ACHN (cell line): ENCODE results near the gene WASHC2A.
A peak's percentile ranks its signal among the peaks of the same experiment; 100 is the strongest.
"Not testable (repeated sequence)": the region's sequence is repeated elsewhere in the genome, so short reads cannot be mapped to it uniquely, and the experiment has no call there.

Source experiments
- DNase-seq: peaks from one replicate; pipeline ENCODE4 v3.0.0-alpha.2; 2015
- in situ Hi-C: cut with HindIII; loops from 2 replicates; pipeline ENCODE4 v1.10.0; 2017; ENCODE audit warnings: low sequenced_read_pairs, low pct_ligation_motif_present, low pct_unique_long_range_greater_than_20kb

The WASHC2A gene, protein sequence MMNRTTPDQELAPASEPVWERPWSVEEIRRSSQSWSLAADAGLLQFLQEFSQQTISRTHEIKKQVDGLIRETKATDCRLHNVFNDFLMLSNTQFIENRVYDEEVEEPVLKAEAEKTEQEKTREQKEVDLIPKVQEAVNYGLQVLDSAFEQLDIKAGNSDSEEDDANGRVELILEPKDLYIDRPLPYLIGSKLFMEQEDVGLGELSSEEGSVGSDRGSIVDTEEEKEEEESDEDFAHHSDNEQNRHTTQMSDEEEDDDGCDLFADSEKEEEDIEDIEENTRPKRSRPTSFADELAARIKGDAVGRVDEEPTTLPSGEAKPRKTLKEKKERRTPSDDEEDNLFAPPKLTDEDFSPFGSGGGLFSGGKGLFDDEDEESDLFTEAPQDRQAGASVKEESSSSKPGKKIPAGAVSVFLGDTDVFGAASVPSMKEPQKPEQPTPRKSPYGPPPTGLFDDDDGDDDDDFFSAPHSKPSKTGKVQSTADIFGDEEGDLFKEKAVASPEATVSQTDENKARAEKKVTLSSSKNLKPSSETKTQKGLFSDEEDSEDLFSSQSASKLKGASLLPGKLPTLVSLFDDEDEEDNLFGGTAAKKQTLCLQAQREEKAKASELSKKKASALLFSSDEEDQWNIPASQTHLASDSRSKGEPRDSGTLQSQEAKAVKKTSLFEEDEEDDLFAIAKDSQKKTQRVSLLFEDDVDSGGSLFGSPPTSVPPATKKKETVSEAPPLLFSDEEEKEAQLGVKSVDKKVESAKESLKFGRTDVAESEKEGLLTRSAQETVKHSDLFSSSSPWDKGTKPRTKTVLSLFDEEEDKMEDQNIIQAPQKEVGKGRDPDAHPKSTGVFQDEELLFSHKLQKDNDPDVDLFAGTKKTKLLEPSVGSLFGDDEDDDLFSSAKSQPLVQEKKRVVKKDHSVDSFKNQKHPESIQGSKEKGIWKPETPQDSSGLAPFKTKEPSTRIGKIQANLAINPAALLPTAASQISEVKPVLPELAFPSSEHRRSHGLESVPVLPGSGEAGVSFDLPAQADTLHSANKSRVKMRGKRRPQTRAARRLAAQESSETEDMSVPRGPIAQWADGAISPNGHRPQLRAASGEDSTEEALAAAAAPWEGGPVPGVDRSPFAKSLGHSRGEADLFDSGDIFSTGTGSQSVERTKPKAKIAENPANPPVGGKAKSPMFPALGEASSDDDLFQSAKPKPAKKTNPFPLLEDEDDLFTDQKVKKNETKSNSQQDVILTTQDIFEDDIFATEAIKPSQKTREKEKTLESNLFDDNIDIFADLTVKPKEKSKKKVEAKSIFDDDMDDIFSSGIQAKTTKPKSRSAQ (N-terminal part only)

DNA sequence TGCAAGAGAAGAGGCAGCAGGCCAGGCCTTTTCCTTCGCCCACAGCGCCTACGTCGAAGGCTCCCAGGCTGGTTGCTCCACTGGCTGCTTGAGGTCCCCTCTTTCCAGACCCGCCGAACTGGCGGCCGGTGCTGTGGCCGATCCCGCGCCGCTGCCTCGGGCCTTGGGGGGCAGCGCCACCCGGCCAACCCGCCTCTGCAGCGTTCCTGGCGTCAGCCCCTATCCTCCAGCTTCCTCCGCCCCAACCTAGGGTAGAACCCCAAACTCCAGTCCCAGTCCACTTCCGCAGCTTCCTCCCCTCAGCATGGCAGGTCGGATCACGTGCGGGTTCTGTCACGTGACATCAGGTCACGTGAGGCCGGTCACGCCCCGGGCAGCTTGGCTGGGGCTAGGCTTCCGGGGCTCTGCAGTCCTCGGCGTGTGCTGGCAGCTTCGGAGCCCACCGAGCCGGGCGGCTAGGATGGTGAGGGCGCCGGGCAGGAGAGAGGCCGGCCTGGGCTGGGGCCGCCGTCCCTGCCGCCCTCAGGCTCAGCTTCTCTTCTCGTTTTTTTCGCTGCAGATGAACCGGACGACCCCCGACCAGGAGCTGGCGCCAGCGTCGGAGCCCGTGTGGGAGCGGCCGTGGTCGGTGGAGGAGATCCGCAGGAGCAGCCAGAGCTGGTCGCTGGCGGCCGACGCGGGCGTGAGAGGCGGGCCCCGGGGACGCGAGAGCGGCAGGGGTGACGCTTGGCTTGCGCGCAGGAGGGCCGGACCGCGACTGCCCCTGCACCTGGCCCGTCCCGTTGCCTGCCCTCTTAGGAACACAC is at the start of gene WASHC2A:
TSS of gene WASHC2A (plus strand) at position 409 of the 806 bp plus-strand sequence. CDS start at position 461, 52 bp downstream.
- in situ Hi-C loops, result not testable (repeated sequence)
- peak; percentile 86 for DNase-seq

DNA sequence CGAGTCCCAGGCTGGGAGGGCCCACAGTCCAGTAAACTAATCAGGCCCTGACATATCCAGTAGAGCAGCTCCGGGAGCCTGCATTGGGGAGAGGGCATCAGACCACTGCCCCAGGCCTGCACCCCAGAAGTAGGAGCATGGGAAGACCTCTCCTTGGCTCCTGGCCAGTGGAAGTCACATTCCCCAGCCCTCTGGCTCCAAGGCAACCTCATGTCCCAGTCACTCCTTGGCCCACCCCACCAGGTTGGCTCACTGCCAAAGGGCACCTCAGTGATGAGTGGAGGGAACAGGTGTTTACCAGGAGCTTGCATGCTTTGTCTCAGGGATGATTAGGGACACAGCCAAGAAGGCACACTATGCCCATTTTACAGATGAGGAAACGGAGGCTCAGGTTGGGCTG is 48.5 kb upstream of the WASHC2A start:
- DNase-seq, result not testable (repeated sequence)

DNA sequence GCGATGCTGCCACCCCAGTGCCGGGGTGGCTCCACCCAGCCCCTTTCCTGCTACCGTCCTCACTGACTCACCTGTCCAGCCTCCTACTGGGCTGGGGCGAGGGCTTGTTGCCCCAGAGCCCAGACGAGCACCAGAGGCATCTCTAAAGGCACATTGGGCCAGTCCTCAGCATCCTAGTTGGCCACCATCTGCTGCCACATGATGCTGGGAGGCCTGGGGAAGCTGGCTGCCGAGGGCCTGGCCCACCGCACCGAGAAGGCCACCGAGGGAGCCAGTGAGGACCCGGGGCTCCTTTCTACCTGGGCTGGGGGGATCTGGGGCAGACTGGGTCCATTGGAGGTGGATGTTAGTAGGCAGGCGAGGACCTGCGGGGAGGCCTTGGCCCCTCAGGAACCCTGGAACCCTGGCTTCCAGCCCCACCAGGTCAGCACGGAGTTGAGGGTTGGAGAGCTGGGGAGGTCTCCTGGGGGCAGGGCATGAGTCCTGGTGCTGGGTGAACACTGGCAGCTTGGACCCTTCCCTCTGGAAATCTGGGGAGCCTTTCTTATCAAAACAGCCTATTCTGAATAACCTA is 47.2 kb upstream of the WASHC2A start:
- DNase-seq, in situ Hi-C loops: not testable (repeated sequence)

More for the DNA sequence above, 48.5 kb upstream of the WASHC2A start:
- in situ Hi-C loops, result not testable (repeated sequence)

DNA sequence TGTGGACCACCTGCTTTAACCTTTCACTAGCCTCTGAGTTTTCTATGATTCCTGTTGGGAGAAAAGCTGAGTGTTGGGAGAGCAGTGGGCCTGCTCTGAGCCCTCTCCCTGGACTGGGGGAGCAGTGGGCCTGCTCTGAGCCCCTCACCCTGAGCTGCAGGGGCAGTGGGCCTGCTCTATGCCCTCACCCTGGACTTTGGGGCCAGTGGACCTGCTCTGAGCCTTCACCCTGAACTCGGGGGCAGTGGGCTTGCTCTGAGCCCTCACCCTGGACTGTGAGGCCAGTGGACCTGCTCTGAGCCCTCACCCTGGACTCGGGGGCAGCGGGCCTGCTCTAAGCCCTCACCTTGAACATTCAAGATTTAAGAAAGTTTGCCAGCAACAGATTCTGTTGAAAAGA is 46.1 kb upstream of the WASHC2A start:
- in situ Hi-C loops, result no loop called here
- no peak for DNase-seq

DNA sequence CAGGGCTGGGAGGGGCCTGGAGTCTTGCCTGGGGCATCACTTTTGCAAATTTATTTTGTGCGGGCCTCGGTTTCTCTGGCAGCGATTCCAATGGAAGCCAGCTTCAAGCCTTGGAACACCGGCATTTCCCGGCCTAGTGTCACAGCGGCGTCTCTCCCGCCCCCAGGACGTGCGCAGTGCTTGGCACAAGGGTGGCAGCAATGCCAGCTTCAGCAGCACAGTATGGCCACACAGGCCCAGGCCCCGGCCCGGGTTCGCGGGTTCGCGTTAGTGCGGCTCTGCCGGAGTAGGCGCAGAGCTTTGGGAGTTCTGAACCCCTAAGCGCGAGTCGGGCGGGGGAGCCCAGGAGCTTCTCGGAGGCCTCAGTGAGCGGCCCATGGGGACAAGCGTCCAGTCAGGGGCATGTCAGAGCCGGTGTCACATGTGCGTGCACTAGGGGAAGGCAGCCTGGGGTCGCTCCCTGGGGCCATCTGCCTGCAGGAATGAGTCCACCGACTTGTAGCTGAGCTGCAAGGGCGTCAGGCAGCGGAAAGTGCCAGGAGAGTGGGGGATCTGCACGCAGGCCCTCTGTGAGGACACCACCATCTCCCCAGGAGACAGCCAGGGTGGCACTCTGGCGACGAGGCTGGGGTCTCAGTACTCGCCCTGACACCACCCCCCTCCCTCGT is 42.9 kb upstream of the WASHC2A start:
- in situ Hi-C loops, result not testable (repeated sequence)

DNA sequence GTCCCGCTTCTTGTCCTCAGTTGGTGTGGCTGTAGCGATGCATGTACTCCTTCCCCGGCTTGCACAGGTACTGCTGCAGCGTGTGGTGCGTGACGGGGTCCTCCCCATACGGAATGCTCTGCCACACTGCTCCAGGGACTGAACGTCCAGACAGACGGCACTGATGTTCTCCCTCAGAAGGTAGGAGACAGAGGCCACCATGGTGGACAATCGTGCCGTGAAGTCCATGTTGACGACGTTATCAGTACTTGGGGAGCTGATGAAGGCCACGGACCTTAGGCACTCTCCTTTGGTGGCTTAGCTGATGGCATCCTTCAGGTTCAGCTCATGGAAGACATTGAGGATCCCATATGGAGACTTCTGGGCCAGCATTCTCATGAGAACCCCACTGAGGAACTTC is 42.1 kb upstream of the WASHC2A start:
- DNase-seq, result no peak
- in situ Hi-C loops, result no loop called here

More for the DNA sequence above, 42.9 kb upstream of the WASHC2A start:
- not testable (repeated sequence) for DNase-seq

DNA sequence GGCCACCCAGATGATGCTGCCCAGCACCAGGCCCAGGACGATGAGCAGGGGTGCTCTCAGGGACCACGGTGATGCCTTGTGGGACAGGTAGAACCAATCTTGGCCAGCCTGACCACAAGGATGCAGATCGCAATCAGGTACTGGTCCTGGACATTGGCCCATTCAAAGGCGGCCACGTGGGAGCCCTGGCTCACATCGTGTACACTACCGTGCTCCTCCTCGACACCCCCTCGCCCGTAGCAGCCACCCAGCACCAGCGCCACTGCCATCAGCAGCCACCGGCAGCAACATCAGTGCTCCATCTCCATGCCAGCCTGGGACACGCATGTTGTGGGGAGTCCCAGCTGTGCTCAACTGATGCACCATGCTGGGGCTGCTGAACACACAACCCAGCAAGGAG is 40.6 kb upstream of the WASHC2A start:
- in situ Hi-C loops, result no loop called here
- no peak for DNase-seq

DNA sequence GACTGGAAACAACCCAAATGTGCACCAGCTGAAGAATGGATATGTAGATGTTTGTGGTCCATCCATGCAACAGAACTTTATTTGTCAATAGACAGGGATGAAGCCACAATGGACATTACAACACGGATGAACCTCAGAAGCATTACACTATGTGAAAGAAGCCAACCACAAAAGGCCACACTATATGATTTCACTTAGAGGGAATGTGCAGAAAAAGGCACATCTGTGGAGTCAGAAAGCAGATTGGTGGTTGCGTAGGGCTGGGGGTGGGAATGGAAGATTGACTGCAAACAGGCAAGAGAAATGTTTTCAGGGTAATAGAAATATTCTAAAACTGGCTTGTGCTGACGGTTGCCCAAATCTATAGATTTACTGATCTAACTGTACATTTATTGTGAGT is 34.3 kb upstream of the WASHC2A start:
- DNase-seq, result no peak
- in situ Hi-C loops, result no loop called here

DNA sequence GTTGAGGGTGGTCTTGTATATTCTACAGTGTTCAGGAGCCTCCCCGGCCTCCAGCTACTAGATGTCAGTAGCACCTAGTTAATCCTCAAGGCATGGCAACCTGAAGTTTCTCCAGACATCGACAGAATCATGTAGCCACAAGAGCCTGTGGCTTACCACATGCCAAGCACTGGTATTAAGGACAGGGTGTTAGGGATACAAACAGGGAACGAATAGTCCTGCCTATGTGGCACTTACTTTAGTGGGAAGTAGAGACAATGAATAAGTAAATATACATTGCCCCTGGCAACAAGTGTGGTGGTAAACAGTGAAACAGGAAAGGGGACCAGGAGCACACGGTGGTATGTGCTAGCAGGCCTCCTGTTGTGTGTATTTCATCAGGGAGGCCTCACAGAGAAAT is 32.4 kb upstream of the WASHC2A start:
- in situ Hi-C loops, DNase-seq: not testable (repeated sequence)

DNA sequence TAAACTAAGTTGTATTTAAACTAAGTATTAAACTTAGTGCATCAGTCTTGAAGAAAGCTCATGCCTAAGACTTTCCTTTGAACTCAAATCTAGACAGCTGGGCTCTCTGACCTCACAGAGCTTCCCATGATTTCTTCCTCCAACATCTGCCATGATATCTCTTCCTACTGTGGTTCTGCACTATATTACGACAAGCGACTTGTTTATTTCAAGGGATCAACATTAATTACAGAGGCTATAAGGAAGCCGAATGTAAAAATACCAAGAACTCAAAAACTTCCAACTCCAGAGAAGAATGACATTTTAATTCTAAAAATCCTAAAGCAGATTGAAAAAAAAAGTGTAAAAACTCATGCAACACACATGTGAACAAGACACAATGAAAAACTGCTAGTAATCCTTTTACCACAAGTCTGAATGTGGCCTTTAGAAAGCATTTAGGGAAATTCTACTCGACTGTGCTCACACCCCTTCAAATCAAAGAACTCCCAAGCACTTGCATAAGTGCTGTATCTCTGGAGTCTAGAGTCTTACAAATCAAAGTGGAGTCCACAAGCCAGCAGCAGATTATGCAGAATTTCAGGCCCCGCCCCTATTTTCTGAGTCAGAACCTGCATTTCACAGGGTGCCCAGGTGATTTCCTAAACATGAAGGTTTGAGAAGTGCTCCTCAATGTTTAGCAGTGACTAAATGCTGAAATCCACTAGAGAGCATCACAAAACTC is 22.7 kb upstream of the WASHC2A start:
- in situ Hi-C loops, result no loop called here
- DNase-seq, result no peak

DNA sequence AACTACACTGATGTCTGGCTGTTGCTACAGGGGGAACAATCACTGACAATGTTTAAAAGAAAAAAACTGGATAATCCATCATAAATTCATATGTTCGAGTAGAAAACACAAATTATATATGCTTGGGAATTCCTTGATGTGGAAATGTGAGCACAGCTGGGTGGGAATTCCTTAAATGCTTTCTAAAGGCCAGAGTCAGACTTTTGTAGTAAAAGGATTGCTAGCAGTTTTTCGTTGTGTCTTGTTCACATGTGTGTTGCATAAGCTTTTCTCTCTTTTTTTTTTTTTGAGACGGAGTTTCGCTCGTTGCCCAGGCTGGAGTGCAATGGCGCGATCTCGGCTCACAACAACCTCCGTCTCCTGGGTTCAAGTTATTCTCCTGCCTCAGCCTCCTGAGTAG is 21.3 kb upstream of the WASHC2A start:
- DNase-seq, in situ Hi-C loops: not testable (repeated sequence)

DNA sequence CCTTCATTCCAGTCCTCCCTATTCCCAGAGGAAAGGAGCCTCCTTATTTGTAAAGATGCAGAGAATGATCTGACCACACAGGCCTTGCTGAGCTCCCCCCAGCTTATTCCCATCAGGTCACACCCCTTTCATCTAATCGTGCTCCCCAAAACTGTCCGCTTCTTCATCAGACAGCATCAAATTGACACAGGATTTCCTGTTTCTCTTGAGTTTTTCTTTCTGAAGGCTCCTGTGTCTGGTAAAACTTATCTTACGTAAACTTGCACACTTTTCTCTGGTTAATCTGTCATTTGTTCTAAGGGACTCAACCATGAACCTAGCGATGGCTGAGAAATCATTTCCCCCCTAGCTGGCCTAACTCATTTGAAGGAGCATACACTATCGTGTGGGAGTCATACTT is 20.2 kb upstream of the WASHC2A start:
- DNase-seq, in situ Hi-C loops: not testable (repeated sequence)

DNA sequence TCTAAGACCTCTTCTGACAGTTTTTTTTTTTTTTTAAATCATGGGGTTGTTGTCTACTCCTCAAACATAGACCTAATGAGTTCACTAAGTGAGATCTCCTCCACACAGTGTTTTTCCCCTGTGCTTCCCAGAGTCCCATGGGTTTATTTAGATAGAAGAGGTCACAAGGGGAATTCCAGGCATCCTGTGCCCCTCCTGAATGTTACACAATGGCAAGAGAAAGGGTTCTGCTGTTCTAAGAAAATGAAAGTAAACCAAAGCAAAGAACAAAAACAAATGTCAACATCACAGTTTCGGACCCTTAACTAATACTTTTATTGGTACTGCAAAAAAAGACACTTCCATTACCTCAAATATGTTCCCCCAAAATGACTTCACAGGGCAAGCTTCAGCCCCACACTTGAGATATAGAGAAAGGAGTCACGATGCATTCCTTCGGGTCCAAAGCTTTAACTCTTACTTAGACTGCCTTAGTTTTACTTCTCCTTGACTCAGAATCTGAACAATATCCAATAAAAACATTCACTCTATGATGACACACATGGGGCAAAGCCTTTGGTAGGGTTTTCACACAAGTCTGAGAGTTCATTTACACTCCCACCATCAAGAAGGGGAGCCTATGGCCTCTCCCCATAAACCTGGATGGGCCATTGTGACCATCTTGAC is 15.6 kb upstream of the WASHC2A start:
- DNase-seq, result peak; percentile 14
- in situ Hi-C loops, result not testable (repeated sequence)

DNA sequence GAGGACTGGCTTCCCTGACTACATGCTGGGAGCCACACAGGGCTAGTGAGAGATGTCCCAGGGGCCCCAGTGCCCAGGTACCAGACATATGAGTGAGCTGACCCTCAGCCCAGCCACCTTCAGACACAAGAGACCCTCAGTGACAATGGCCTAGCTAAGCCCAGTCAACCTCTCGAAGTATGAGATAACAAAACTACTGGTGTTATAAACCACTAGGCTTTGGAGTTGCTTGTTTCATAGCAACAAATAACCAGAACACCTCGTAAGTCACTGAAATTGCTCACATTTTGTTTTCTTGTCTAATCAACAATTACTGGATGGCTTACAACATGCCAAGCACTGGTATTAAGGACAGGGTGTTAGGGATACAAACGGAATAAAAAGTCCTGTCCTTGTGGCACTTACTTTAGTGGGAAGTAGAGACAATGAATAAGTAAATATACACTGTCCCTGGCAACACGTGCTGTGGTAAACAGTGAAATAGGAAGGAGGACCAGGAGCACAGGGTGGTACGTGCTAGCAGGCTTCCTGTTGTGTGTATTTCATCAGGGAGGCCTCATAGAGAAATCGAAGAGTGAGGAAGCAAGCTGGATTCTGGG is 14.9 kb upstream of the WASHC2A start:
- in situ Hi-C loops, DNase-seq: not testable (repeated sequence)

DNA sequence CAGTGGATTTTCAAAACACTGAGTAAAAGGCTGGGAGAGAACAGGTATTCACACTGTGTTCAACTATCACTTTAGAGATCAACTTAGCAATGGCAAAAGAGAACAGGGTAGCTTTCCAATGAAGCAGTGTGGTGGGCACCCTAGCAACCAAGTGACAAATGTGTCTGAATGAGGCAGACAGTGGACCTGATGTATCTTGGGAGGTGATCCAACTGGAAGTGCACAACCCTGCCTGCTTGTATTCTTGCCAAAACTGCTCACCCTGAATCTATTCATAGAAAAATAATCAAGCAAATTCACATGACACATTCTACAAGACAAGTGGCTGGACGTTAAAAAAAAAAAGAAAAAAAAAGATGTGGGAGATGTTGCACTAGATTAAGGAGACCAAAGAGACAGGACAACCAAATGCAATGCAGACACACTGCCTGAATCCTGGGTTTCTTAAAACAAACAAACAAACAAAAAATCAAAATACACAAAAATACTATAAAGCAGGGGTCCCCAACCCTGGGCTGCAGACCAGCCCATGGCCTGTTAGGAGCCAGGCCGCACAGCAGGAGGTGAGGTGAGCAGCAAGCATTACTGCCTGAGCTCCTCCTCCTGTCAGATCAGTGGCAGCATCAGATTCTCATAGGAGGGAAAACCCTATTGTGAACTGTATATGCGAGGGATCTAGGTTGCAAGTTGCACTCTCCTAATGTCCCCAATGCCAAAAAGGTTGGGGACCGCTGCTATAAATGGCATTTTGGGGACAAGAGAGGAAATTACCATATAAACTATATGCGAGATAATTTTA is 12.1 kb upstream of the WASHC2A start:
- DNase-seq, in situ Hi-C loops: not testable (repeated sequence)
